NCI-H345 treated with DMSO at 0.1 percent for 48 hours (cell line): ENCODE measurements around the gene ICAM2.
"Not testable (repeated sequence)": the region's sequence is repeated elsewhere in the genome, so short reads cannot be mapped to it uniquely, and the experiment has no call there.

Source experiments
- DNase-seq: peaks from one replicate; lab custom pipeline; 2025; ENCODE audit not compliant: unreplicated experiment; lab: John Stamatoyannopoulos, UW

Gene ICAM2

DNA sequence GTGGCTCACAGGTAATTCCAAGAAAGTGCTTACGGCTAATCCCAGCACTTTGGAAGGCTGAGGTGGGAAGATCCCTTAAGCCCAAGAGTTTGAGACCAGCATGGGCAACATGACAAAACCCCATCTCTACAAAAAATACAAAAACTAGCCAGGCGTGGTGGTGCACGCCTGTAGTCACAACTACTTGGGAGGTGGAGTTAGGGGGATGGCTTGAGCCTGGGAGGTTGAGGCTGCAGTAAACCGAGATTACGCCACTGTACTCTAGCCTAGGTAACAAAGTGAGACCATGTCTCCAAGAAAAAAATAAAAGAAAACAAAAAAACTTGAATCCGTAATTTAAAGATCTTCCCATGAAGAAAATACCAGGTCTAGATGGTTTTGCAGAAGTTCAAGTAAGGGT, 5.0 kb downstream of the ICAM2 start:
- no peak for DNase-seq

DNA sequence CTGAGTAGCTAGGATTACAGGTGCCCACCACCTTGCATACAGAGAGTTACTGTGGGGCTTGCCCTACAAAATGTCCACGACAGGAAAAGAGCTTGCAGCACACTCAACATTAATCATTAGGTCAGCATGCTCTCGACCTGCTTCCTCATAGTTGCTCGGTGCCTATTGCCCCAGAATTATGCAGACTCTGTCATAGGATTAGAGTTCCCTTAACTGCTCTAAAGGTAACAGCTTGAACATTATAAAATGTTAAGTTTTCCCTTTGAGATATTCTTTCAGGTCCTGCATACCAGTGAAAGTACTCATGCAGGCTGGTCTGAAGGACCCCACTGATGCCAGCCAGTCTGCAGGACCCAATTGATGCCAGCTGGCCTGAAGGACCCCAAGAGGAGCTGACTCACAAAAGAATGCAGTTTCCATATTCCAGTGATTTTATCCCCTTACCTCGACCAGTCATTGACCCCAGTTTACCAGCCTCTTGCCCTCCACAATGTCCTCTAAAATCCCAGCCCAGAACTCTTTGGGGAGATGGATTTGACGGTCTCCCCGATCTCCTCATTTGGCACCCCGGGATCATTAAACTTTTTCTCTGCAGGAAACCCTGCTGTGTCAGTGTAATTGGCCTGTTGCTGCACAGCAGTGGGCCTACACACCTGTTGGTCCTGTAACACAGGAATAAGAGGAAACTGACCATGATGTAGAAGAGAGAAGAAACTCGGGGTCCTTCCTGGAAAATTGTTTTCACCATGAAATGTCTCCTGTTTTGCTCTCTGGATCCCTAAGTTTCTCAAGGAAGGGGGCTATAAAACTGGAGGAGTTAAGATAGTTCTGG, 10.6 kb downstream of the ICAM2 start:
- no peak for DNase-seq

DNA sequence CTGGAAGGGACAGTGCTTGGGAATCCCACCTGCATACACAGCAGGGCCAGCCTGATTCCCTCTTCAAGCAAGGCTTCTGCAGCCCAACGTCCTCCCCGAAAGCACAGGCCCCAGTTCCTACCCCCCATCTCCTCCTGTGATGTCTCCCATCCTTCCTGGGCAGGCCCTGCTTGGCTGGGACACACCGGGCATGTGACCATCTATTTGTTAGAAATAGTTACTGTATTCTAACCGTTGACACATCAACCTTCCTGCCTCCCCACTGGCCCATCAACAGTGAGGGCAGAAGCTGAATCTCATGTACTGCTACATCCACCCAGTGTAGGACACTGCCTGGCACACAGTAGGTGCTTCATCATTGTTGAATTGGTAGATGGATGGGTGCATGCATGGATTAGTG, 11.6 kb downstream of the ICAM2 start:
- no peak for DNase-seq

DNA sequence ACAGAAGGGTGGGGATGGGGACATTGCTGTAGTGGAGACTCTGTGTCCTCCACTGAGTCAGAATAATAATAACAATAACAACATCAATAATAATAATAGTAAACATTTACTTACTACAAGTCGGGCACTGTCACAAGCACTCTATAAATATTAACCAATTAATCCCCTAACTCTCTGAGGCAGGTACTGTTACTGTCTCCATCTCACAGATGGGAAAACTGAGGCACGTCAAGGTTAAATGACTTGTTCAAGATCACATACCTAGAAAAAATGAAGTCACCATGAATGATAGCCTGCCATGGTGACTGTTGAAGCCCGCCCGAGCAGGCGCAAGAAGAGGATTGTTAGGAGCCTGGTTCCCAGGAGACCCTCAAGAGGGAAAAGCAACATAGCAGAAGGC, 12.1 kb downstream of the ICAM2 start:
- DNase-seq: no peak

DNA sequence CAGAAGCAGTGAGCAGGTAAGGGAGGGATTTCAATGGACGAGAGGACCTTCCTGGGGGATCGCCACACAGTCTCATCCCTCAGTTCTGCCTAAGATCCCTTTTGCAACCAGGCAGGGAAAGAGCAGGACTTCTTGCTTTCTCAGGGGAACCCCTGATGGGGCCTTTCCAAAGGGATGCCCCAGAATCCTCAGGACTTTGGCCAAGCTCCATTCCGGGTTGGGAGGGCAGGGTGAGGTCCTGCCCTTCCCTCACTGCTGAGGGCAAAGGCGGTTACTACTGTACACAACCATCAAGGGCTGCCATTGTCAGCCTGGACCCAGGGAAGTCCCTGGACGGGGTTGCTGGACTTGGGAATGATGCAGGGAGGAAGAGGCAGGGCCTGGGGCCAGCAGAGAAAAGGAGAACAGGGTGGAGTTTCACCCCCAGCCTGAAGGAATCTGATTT, 12.6 kb downstream of the ICAM2 start:
- DNase-seq: no peak

DNA sequence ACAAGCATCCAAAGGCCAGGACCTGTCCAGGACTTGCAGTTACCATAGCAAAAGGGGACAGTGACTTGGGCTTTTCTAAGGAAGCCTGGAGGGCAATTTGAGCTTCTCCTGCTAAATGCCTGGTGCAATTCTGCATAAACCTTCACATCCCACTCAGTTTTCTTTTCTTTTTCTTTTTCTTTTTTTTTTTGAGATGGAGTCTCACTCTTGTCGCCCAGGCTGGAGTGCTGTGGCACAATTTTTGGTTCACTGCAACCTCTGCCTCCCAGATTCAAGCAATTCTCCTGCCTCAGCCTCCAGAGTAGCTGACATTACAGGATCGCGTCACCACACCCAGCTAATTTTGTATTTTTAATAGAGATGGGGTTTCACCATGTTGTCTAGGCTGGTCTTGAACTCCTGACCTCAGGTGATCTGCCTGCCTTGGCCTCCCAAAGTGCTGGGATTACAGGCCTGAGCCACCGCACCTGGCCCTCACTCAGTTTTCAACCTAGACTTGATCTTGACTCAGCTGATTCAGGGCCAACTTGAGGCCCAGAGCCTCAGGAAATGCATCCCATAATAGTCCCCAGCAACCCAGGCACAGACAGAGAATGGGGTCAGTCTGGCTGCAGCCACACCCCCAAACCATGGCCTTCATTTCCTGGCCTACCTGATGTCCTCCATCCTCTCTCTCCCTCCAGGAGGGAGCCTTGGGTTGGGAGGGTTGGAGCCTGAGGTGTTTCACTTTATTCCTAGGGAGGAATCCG, 13.2 kb downstream of the ICAM2 start:
- not testable (repeated sequence) for DNase-seq

DNA sequence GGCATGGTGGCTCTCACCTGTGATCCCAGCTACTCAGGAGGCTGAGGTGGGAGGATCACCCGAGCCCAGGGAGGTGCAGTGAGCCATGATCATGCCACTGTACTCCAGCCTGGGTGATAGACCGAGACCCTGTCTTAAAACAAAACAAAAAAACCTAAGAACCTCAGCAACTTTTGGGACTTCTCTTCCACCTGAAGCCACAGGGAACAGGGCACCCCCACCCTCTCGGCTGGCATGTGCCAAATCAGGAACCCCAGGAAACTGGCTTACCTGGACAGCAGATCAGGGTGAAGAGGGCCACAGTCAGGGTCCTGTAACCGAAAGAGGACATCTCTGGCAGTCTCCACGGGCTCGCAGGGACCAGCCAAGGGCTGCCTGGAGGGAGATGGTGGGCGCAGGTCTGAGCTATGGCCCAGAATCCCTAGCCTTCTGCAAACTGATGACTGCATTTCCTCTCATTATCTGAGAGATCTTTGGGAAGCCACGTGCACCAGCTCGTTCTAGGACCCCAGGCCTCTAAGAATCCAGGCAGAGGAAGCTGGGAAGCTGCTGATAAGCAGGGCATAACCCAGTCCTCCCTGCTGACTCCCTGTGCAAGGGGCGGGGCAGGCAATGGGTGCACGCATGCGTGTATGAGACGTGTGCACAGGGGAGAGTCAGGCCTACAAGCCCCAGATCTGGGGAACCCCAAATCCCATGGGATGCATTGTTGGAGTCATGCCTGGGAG, 13.9 kb downstream of the ICAM2 start:
- no peak for DNase-seq

DNA sequence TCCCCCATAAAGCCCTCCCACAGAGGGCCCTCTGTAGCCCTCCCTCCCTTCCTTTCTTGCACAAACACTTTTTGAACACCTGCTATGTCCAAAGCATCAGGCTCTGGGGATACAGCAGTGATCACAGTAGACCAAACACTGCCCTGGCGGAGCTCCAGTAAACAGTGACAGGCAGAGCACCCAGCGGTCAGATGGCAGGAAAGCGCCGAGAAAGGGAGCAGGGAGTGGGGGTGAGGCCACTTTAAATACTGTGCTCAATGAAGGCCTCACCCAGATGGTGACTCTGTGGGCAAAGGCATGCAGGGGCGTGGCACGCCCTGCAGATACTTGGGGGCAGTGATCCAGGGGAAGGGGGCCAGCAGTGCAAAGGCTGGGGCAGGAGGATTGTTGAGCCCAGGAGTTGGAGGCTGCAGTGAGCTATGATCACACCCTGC, 14.7 kb downstream of the ICAM2 start:
- DNase-seq: peak; percentile 68

DNA sequence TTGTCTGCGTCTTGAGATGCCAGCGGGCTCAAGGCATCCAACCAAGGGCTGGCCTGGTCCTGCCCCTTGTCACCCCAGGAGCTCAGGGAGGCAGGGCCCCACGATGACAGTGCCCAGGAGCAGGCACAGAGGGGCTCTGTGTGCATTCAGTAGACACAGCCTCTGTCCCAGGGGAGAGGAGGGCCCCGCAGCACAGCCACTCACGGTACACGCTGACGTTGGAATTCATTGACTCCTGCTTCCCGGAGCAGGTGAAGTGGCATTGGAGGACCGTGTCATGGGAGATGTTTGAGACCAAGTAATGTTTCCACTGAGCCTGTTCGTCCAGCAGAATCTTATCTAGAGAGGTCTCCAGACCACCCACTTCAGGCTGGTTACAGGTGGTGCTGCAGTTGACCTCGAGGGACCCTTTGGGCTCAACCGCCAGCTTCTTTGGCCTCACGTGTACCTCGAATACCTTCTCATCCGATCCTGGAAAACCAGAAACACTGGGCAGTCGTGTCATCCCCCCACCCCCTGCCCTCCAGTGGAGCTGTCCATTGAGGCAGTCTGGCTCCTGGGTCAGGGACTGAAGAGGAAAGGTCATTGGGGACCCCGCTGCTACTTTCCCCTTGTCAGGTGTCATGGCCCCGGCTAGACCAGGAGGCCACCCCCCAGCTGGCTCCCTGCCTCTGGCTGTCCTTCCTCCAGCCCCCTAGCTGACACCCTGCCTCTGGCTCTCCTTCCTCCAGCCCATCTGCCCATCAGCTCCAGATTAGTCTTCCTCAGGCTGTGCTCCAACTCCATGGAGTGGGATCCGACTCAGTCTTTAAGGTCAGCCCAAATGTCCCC, 15.3 kb downstream of the ICAM2 start:
- peak; percentile 12 for DNase-seq

DNA sequence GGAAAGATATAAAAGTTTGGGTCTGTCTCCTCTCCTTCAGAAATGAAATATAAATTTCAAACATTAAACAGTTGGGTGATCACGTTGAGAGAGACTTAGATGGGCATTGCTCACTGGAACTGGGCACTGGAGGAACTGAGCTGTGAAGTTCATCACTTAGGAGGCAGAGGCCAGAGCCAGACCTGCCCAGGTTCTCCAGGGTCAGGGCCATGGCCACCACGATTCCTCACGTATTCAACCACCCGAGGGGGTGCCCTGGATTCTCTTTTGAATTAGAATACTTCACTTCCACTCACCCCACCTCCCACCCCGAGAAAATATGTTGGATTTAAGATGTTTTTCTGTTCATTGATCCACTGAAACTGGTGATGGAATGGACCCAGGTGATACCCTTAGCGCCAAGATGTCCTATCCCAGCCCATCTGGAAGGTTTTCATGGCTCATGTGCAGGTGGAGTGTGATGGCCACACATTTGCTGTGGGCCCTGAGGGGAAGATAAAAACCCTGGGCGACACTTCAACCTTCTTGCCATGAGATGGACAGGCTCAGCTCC, 16.1 kb downstream of the ICAM2 start:
- no peak for DNase-seq

DNA sequence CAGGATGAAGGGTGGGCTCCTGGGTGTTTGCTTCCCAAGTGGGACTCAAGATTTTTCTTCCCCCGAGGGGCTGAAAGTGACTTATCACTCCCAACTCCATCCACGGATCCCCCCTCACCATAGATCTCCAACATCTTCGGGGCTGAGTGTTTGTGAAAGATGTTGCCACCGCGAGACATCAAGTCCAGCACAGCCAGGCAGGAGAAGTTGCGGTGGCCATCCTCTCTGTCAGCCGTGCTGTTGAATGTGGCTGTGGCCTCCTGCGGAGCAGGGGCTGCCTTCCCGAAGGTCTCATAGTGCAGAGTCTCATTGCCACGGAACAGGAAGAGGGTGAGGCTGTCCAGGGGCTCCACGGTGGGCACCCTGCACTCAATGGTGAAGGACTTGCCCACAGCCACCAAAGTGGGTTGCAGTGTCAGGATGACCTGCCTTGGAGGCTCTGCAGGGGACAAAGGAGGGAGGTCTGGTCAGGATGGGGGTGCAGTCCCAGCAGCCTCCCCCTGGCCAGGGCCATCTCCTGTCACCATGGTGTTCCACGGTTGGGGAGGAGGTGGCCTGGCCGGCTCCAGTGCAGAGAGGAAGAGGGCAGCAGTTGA, 16.8 kb downstream of the ICAM2 start:
- no peak for DNase-seq

DNA sequence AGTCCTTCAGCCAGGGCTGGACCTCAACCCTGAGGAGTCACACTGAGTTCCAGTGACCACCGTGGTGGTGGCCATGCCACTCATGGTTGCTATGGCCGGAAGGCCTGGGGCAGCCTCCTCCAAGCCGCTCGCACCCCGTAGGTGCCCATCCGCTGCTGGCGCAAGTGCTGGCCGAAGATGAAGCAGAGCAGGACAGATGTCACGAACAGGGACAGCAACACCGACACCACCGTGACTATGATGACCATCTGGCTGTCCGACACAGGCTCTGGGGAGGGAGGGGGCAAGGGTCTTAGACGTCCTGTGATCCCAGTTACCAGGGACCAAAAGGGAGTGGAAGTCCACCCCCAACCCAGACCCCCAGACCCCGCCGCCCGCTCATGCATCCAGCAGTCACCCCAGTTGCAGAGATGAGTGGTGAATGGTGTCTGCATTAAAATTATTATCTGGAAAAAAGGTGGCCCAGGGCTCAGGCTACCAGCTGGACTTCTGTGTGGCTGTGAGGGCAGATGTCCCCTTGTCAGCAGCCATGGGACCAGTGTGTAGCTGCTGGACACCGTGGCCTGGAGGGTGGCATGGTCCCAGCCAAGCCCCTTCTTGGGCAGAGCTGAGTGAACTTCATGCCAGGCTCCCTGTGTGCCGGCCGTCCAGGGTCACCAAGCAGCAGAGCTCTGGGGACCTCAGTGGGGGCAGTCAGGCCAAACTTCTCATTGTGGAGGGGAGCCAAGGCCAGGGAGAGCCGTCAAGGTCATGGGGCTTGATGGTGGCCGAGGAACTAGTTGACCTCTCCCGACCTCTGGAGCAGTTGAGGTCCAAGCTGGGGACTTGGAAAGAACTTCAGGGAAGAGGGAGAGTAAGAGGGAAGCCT, 17.5 kb downstream of the ICAM2 start:
- DNase-seq: no peak

DNA sequence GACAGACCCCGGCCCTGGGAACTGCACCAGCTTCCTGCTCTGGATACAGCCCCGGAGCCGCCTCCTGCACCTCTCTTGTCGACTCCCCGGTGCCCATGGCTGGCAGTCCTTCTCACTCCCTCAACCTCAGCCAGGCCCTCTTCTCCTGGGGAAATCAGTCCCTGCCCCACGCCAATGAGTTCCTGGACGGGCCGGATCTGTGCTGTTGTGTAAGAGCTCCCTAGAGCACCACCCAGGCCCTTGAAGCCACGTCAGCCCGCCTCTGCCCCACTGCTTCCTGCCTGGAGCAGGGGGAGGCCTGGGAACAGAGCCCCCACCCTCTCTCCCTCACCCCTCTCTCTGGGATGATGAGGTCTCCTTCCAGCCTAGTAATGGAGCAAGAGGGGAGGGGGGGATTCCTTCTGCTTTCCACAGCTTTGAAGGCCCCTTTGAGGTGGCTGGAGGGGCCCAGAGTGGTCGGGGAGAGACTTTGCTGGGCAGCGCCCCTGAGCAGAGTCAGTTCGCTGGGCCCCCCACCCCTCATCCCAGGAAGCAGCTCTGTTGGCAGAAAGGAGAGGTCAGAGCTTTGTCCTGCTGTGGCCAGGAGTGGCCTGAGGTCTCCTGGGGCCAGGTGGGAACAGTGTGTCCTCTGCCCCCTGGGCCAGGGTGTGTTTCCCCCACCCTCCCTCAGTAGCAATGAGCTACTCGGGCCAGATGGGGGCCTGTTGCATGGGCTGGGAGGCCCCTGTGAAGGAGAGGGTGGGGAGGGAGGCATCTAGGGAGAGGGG, 18.5 kb downstream of the ICAM2 start:
- no peak for DNase-seq

DNA sequence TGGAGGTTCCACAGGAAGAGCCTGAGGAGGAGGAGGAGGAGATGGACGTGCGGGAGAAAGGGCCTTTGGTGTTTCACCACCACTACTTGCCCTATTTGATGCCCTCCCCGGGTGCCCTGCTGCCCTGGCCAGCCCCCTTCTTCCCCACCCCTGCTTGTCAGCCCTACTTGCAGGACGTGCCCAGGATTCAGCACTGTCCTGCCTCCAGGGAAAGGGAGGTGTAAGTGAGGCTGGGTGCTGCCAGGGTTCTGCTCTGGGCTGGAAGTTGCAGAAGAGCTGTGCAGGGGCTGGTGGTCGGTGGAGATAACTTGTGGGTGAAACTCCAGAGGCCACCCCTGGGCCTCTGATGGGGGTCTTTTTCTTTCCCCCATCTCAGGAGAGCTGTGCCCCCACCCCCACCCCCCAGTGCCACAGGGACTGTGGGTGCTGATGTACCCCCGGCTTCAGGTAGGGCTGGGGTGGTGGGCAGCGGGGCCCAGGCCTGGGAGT, 19.3 kb downstream of the ICAM2 start:
- DNase-seq: no peak

DNA sequence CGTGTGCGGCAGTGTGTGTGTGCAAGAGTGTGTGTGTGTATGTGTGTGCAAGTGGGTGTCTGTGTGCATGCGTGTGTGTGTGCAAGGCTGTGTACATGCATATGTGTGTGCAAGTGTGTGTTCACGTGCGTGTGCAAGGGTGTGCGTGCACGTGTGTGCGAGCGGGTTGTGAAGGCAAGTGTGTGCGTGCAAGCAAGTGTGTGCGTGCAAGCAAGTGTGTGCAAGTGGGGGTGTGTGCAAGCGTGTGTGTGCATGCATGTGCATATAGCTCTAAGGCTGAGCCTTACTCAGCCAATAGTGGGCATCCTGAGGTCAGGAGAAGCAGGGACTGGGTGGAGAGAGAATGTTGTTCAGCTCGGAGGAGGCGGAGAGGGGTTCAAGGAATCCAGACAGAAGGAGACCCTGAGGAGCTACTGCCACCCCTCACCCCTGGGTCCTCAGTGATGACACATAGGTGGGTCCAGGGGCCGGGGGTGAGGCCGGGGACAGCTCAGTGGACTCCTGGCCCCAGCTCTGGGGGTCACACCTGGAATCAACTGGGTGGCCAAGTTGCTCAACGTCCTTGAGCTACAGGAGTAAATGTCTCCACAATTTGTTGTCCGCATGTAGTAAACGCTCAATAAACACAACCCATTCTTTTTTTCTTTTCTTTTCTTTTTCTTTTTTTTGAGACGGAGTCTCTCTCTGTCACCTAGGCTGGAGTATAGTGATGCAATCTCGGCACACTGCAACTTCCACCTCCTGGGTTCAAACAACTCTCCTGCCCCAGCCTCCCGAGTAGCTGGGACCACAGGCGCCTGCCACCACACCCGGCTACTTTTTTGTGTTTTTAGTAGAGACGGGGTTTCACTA, 20.5 kb downstream of the ICAM2 start:
- no peak for DNase-seq

DNA sequence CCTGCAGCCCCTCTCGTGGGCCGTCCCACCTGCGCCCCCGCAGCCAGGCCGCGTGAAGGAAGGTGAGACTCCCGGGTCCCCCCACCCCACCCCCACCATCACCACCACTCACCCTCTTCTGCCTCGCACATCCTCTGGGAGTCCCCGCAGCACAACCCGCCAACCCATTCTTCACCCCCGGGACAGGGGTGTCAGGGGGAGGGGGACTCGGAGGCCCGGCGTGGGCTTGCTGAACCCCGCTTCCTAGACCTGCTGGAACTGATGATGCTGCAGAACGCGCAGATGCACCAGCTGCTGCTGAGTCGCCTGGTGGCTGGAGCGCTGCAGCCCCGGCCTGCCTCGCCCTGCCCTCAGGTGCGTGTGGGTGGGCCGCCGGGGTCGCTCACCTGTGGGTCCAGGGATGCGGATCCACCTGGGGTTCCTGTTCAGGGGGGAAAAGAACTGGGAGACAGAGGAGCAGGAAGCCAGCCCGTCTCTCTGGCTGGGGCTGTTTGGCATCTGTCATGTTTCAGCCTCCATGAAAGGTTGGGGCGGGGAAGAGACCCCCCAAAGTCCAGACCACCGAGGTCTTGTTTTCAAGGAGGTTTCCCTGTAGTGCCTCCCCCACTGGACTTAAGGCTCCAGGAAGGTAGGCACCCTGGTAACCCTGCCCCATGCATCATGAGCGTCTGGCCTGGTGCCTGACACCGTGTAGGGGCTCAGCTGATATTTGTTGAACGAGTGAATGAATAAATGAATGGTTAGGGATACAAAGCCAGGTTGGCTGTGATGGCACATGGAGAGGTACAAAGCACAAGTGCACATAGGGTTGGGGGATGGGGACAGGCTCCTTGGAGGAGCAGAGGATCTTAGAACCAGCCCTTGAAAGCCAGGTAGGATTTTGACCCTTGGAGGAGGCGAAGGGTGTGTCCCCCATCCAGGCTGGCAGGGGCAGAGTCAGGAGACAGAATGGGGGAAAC, 21.4 kb downstream of the ICAM2 start:
- DNase-seq: no peak
